ENCODE measurements around the gene RNF25.

- TF ChIP-seq CTCF (IDR thresholded peaks at IDR 0.05): no peak
- no peak for TF ChIP-seq POLR2A (IDR thresholded peaks at IDR 0.05)
These were observed 26.7 kb downstream of the RNF25 start for GRCh38 chr2:218645126-218645525.
